H9 (cell line): ENCODE results near the gene DEGS2. TPM values are rescaled to one million over a fixed set of nuclear protein-coding genes. Genes with fewer than 3 reads are reported as not detected.

Experiments used
- DNase-seq: peaks from one replicate; pipeline ENCODE4 v3.0.0-alpha.2; 2017
- H2AFZ ChIP-seq: one replicate; pipeline ENCODE4 v1.6.1; 2013; ENCODE audit warnings: mild to moderate bottlenecking, low read length, control low read depth, moderate library complexity
- H2AK5ac ChIP-seq: 2 replicates; pipeline ENCODE4 v1.6.1; 2013; ENCODE audit warnings: low read length, control low read depth, mixed read lengths; ENCODE audit not compliant: insufficient read length
- H2BK120ac ChIP-seq: one replicate; pipeline ENCODE4 v1.6.1; 2013; ENCODE audit warnings: low read depth, mild to moderate bottlenecking, low read length, control low read depth, inconsistent platforms; ENCODE audit not compliant: poor library complexity, severe bottlenecking
- H2BK12ac ChIP-seq: 2 replicates; pipeline ENCODE4 v1.6.1; 2013; ENCODE audit warnings: low read length, control low read depth, mixed read lengths, low read depth; ENCODE audit not compliant: insufficient read length
- H2BK15ac ChIP-seq: 2 replicates; pipeline ENCODE4 v1.6.1; 2013; ENCODE audit warnings: low read depth, low read length, control low read depth
- H2BK20ac ChIP-seq: one replicate; pipeline ENCODE4 v1.6.1; 2013; ENCODE audit warnings: low read depth, mild to moderate bottlenecking, low read length, control low read depth, inconsistent platforms; ENCODE audit not compliant: poor library complexity, severe bottlenecking
- H2BK5ac ChIP-seq: 2 replicates; pipeline ENCODE4 v1.6.1; 2013; ENCODE audit warnings: low read length, control low read depth, mixed read lengths; ENCODE audit not compliant: insufficient read length
- H3K14ac ChIP-seq: 2 replicates; pipeline ENCODE4 v1.6.1; 2013; ENCODE audit warnings: low read length, control low read depth; ENCODE audit not compliant: insufficient read depth
- H3K18ac ChIP-seq: 2 replicates; pipeline ENCODE4 v1.6.1; 2013; ENCODE audit warnings: low read depth, mild to moderate bottlenecking, mixed read lengths, low read length, control low read depth; ENCODE audit not compliant: insufficient read length
- H3K23ac ChIP-seq: 2 replicates; pipeline ENCODE4 v1.6.1; 2013; ENCODE audit warnings: low read length, control low read depth, mixed read lengths, low read depth; ENCODE audit not compliant: insufficient read length
- H3K23me2 ChIP-seq: 2 replicates; pipeline ENCODE4 v1.6.1; 2013; ENCODE audit warnings: low read depth, mild to moderate bottlenecking, mixed read lengths, low read length, control low read depth; ENCODE audit not compliant: insufficient read length, poor library complexity, severe bottlenecking
- H3K27ac ChIP-seq: 2 replicates; pipeline ENCODE4 v1.5.1; 2013; ENCODE audit warnings: low read length, control low read depth, mixed read lengths, low read depth; ENCODE audit not compliant: insufficient read length
- H3K27me3 ChIP-seq: 2 replicates; pipeline ENCODE4 v1.6.1; 2013; ENCODE audit warnings: low read length, control low read depth, inconsistent platforms; ENCODE audit not compliant: insufficient read depth
- H3K4ac ChIP-seq: 2 replicates; pipeline ENCODE4 v1.6.1; 2013; ENCODE audit warnings: low read depth, mild to moderate bottlenecking, control low read depth, inconsistent platforms, low read length, moderate library complexity
- H3K4me1 ChIP-seq: 2 replicates; pipeline ENCODE4 v1.6.1; 2013; ENCODE audit warnings: low read length, control low read depth, inconsistent platforms; ENCODE audit not compliant: insufficient read depth
- H3K4me2 ChIP-seq: 2 replicates; pipeline ENCODE4 v1.6.1; 2013; ENCODE audit warnings: low read length, control low read depth, mixed read lengths; ENCODE audit not compliant: insufficient read length, insufficient read depth
- H3K56ac ChIP-seq: 2 replicates; pipeline ENCODE4 v1.6.1; 2013; ENCODE audit warnings: low read depth, mild to moderate bottlenecking, mixed read lengths, low read length, control low read depth; ENCODE audit not compliant: insufficient read length
- H3K79me1 ChIP-seq: 2 replicates; pipeline ENCODE4 v1.6.1; 2013; ENCODE audit warnings: low read depth, mild to moderate bottlenecking, moderate library complexity, low read length, control low read depth, inconsistent platforms; ENCODE audit not compliant: insufficient read depth, poor library complexity, severe bottlenecking
- H3K79me2 ChIP-seq: 2 replicates; pipeline ENCODE4 v1.6.1; 2013; ENCODE audit warnings: low read length, control low read depth, inconsistent platforms; ENCODE audit not compliant: insufficient read depth
- H3K9ac ChIP-seq: 2 replicates; pipeline ENCODE4 v1.6.1; 2013; ENCODE audit warnings: low read length, control low read depth, mixed read lengths; ENCODE audit not compliant: insufficient read length; ENCODE audit errors: extremely low read depth
- H3K9me3 ChIP-seq: one replicate; pipeline ENCODE4 v1.6.1; 2013; ENCODE audit warnings: low read depth, low read length, inconsistent platforms; ENCODE audit not compliant: control insufficient read depth
- H3T11ph ChIP-seq: one replicate; pipeline ENCODE4 v1.6.1; 2013; ENCODE audit warnings: mild to moderate bottlenecking, low read length, control low read depth, inconsistent platforms
- H4K20me1 ChIP-seq: one replicate; pipeline ENCODE4 v1.6.1; 2013; ENCODE audit not compliant: control insufficient read depth, insufficient read length, insufficient read depth
- H4K5ac ChIP-seq: 2 replicates; pipeline ENCODE4 v1.6.1; 2013; ENCODE audit warnings: low read depth, mild to moderate bottlenecking, mixed read lengths, low read length, control low read depth; ENCODE audit not compliant: insufficient read length
- H4K8ac ChIP-seq: replicated peaks from 2 replicates; pipeline ENCODE4 v1.6.1; 2013; ENCODE audit warnings: low read length, control low read depth, mixed read lengths, low read depth; ENCODE audit not compliant: insufficient read length
- H4K91ac ChIP-seq: 2 replicates; pipeline ENCODE4 v1.6.1; 2013; ENCODE audit warnings: low read depth, mild to moderate bottlenecking, moderate library complexity, mixed read lengths, low read length, control low read depth; ENCODE audit not compliant: insufficient read length
- H3K27ac Mint-ChIP-seq, 3 experiments: 2 replicates in 2 of 3; 3 replicates in 1 of 3; pipeline ENCODE4 v1.8.0; 2020 to 2021; ENCODE audit warnings: mixed read lengths in 3 of 3, mild to moderate bottlenecking in 1 of 3, moderate library complexity in 1 of 3
- H3K27me3 Mint-ChIP-seq: 2 replicates; pipeline ENCODE4 v1.8.0; 2021; ENCODE audit warnings: low read depth, mild to moderate bottlenecking, moderate library complexity, mixed read lengths
- H3K36me3 Mint-ChIP-seq, 3 experiments: 2 replicates in 2 of 3; 3 replicates in 1 of 3; pipeline ENCODE4 v1.8.0; 2020 to 2021; ENCODE audit warnings: low read depth in 3 of 3, mixed read lengths in 3 of 3; ENCODE audit not compliant: insufficient read depth in 1 of 3
- H3K4me1 Mint-ChIP-seq, 2 experiments: 2 replicates each; pipeline ENCODE4 v1.8.0; 2020; ENCODE audit warnings: mixed read lengths in 2 of 2
- H3K4me3 Mint-ChIP-seq, 2 experiments: 2 replicates in 1 of 2; 3 replicates in 1 of 2; pipeline ENCODE4 v1.8.0; 2020 to 2021; ENCODE audit warnings: mild to moderate bottlenecking in 2 of 2, mixed read lengths in 2 of 2, moderate library complexity in 1 of 2
- H3K9me3 Mint-ChIP-seq, 2 experiments: 2 replicates in 1 of 2; 3 replicates in 1 of 2; pipeline ENCODE4 v1.8.0; 2020; ENCODE audit warnings: mild to moderate bottlenecking in 2 of 2, mixed read lengths in 2 of 2, moderate library complexity in 1 of 2
- WGBS: extraction: QIAGEN DNeasy Blood & Tissue Kit; methylation state at CpG from one replicate; pipeline ENCODE4 v1.1.7; 2013; ENCODE audit warnings: missing lambda C conversion rate, low lambda C conversion rate, mixed read lengths; ENCODE audit not compliant: insufficient read length; ENCODE audit errors: extremely low coverage; 5-methylcytosine and 5-hydroxymethylcytosine counted together
- total RNA-seq: library from RNA; stranded (reverse); gene quantifications from 2 replicates; pipeline ENCODE4 v1.2.1, GENCODE V29; 2021
- TF ChIP-seq, protein P1 (sequence below): fragments of 200-600 bp; sonication (generic); conservative IDR thresholded peaks from 3 replicates; pipeline ENCODE4 v1.8.0; 2021; ENCODE audit warnings: antibody characterized with exemption, mild to moderate bottlenecking

DEGS2 gene
- total RNA-seq, 1 experiment from 2014 or later, result 0.72 TPM

- Histone ChIP-seq H3K4me2 (no peak overlapping the region), H2BK12ac (no peak overlapping the region), H3K4ac (no peak overlapping the region), H3K9me3 (no peaks in the 10 kb centered on the region), H4K5ac (no peak overlapping the region), H4K20me1 (no peaks in the 10 kb centered on the region), H2BK15ac (no peak overlapping the region), H3K4me1 (peaks cover 4% of the 10 kb centered on the region; the same call in 1 of the 2 replicates), H3K14ac (no peak overlapping the region), H3K23me2 (no peaks in the 10 kb centered on the region), H3K18ac (no peak overlapping the region), H3K23ac (no peak overlapping the region), H3K56ac (no peak overlapping the region), H2BK20ac (no peak overlapping the region), H2AFZ (no peak overlapping the region), H4K8ac (no peak overlapping the region), H3K27ac (no peak overlapping the region), H2BK5ac (no peak overlapping the region), H3T11ph (no peak overlapping the region), H4K91ac (no peak overlapping the region), H2AK5ac (no peak overlapping the region), H3K27me3 (no peaks in the 10 kb centered on the region), H3K79me1 (no peaks in the 10 kb centered on the region), H2BK120ac (no peak overlapping the region), H3K9ac (no peak overlapping the region), H3K79me2 (no peaks in the 10 kb centered on the region)
- no CpG with 5 or more reads among the region's 16 CpGs for WGBS
- Mint-ChIP-seq H3K4me1 (peaks cover 16 to 21% of the 10 kb centered on the region in 2 experiments), H3K27me3 (no peaks in the 10 kb centered on the region), H3K27ac (peak overlapping the region in 1 of 3 experiments; percentile 57; a peak in 1 of 7 replicates), H3K36me3 (no peaks in the 10 kb centered on the region; a peak in 1 of 7 replicates), H3K4me3 (no peak overlapping the region), H3K9me3 (no peaks in the 10 kb centered on the region)
- DNase-seq, result no peak
- TF ChIP-seq, protein P1, sequence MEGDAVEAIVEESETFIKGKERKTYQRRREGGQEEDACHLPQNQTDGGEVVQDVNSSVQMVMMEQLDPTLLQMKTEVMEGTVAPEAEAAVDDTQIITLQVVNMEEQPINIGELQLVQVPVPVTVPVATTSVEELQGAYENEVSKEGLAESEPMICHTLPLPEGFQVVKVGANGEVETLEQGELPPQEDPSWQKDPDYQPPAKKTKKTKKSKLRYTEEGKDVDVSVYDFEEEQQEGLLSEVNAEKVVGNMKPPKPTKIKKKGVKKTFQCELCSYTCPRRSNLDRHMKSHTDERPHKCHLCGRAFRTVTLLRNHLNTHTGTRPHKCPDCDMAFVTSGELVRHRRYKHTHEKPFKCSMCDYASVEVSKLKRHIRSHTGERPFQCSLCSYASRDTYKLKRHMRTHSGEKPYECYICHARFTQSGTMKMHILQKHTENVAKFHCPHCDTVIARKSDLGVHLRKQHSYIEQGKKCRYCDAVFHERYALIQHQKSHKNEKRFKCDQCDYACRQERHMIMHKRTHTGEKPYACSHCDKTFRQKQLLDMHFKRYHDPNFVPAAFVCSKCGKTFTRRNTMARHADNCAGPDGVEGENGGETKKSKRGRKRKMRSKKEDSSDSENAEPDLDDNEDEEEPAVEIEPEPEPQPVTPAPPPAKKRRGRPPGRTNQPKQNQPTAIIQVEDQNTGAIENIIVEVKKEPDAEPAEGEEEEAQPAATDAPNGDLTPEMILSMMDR, result no peak
These were observed 53.9 kb downstream of the DEGS2 start for GRCh38 chr14:100105357-100106169.
